GM21529 (cell line): Measurements from ENCODE around the gene DAP.

Source experiments
- ATAC-seq: cut with Tn5 transposase; IDR thresholded peaks from one replicate; pipeline ENCODE4 v1.9.1; 2021; ENCODE audit not compliant: unreplicated experiment

Gene DAP

GRCh38 chr5:10712574-10713366 lies 48.3 kb downstream of the DAP start:
- peak; percentile 90 for ATAC-seq

GRCh38 chr5:10711562-10711961 lies 49.5 kb downstream of the DAP start:
- no peak for ATAC-seq

- ATAC-seq = no peak
These were observed 50.4 kb downstream of the DAP start for GRCh38 chr5:10710513-10711128.

- no peak for ATAC-seq
These were observed 51.1 kb downstream of the DAP start for GRCh38 chr5:10709933-10710332.

- ATAC-seq = no peak
These were observed 51.6 kb downstream of the DAP start for GRCh38 chr5:10709409-10709808.

GRCh38 chr5:10708189-10708944 lies 52.7 kb downstream of the DAP start:
- ATAC-seq = no peak

GRCh38 chr5:10707198-10708142 lies 53.6 kb downstream of the DAP start:
- ATAC-seq = no peak

- ATAC-seq = no peak
These were observed 54.7 kb downstream of the DAP start for GRCh38 chr5:10706326-10706725.

GRCh38 chr5:10705747-10706146 lies 55.3 kb downstream of the DAP start:
- no peak for ATAC-seq

GRCh38 chr5:10704949-10705621 lies 55.9 kb downstream of the DAP start:
- peak; percentile 24 for ATAC-seq

GRCh38 chr5:10703676-10704075 lies 57.4 kb downstream of the DAP start:
- ATAC-seq = no peak

GRCh38 chr5:10702911-10703491 lies 58.0 kb downstream of the DAP start:
- no peak for ATAC-seq

GRCh38 chr5:10702040-10702629 lies 58.9 kb downstream of the DAP start:
- ATAC-seq = no peak

GRCh38 chr5:10701567-10702039 lies 59.4 kb downstream of the DAP start:
- no peak for ATAC-seq

- ATAC-seq = no peak
These were observed 60.5 kb downstream of the DAP start for GRCh38 chr5:10700516-10700915.

- peak; percentile 68 for ATAC-seq
These were observed 61.0 kb downstream of the DAP start for GRCh38 chr5:10699987-10700386.

- peak; percentile 55 for ATAC-seq
These were observed 61.7 kb downstream of the DAP start for GRCh38 chr5:10699281-10699874.

GRCh38 chr5:10695759-10696543 lies 65.1 kb downstream of the DAP start:
- no peak for ATAC-seq
